HepG2 (cell line): ENCODE results near the gene IRF7. TPM values are rescaled to one million over a fixed set of nuclear protein-coding genes. Genes with fewer than 3 reads are reported as not detected.
A peak's percentile ranks its signal among the peaks of the same experiment; 100 is the strongest.

Source experiments
- FOXO1 ChIP-seq: sonication (generic); formaldehyde crosslinking; IDR thresholded peaks from 2 replicates; pipeline ENCODE4 v1.4.0; 2020; ENCODE audit warnings: missing genetic modification reagents
- FOXP4 ChIP-seq: sonication (generic); formaldehyde crosslinking; IDR thresholded peaks from 2 replicates; pipeline ENCODE4 v1.4.0; 2020; ENCODE audit warnings: missing genetic modification reagents
- HIVEP1 ChIP-seq: sonication (generic); formaldehyde crosslinking; IDR thresholded peaks from 2 replicates; pipeline ENCODE4 v1.4.0; 2020; ENCODE audit warnings: mild to moderate bottlenecking, missing genetic modification reagents
- PAXIP1 ChIP-seq: sonication (generic); formaldehyde crosslinking; conservative IDR thresholded peaks from 2 replicates; pipeline ENCODE4 v1.4.0; 2020; ENCODE audit warnings: mild to moderate bottlenecking, missing genetic modification reagents, moderate library complexity
- SAP130 ChIP-seq: IDR thresholded peaks from 2 replicates; pipeline ENCODE4 v1.6.1; 2016; ENCODE audit warnings: low read depth
- SKIL ChIP-seq: sonication (generic); formaldehyde crosslinking; IDR thresholded peaks from 2 replicates; pipeline ENCODE4 v1.8.0; 2022; ENCODE audit warnings: missing genetic modification reagents, mild to moderate bottlenecking, moderate library complexity, borderline replicate concordance
- XRCC5 ChIP-seq: fragments of 200-400 bp; formaldehyde crosslinking; optimal IDR thresholded peaks from 2 replicates; pipeline ENCODE3; 2017; ENCODE audit warnings: mild to moderate bottlenecking, low read length
- ZNF512 ChIP-seq: sonication (generic); formaldehyde crosslinking; IDR thresholded peaks from 2 replicates; pipeline ENCODE4 v1.4.0; 2020; ENCODE audit warnings: mild to moderate bottlenecking, missing genetic modification reagents
- ZSCAN5A ChIP-seq: sonication (generic); formaldehyde crosslinking; IDR thresholded peaks from 2 replicates; pipeline ENCODE4 v1.8.0; 2022; ENCODE audit warnings: mild to moderate bottlenecking, missing genetic modification reagents, borderline replicate concordance
- polyA plus RNA-seq, 8 experiments: library from polyadenylated mRNA; depleted of rRNA in 3 of 8; stranded (reverse) in 7 of 8; unstranded in 1 of 8; fragments of >200 nt; fragmentation: Illumina TruSeq in 4 of 8; extraction: Trizol in 4 of 8; gene quantifications; 2 replicates each; pipeline versions ENCODE4 v1.2.1 to v1.2.3, GENCODE V29; 2011 to 2016; ENCODE audit warnings: low read depth in 4 of 8, missing spikeins in 1 of 8, mixed read lengths in 1 of 8; ENCODE audit not compliant: insufficient read depth in 1 of 8
- total RNA-seq, 5 experiments: library from RNA; depleted of rRNA; stranded (reverse); fragments of >200 nt; fragmentation: Illumina TruSeq; extraction: Trizol; gene quantifications; 2 replicates each; pipeline ENCODE4 v1.2.3, GENCODE V29; 2016; ENCODE audit warnings: low read depth in 1 of 5

The IRF7 gene
- total and polyA plus RNA-seq, 2 of the 13 experiments (the other 11 are each of a cell fraction or from before 2014, with no cell fraction given): not detected

GRCh38 chr11:587978-588380 lies 27.8 kb downstream of the IRF7 start (continued):
- TF ChIP-seq FOXP4 (CRISPR knock-in tag) (peak; percentile 53; the same call in 1 of the 2 replicates), PAXIP1 (CRISPR knock-in tag) (peak; percentile 82), XRCC5 (peak; percentile 71), SAP130 (CRISPR knock-in tag) (peak; percentile 94), FOXO1 (no peak; the same call in 1 of the 2 replicates), ZNF512 (CRISPR knock-in tag) (no peak), ZSCAN5A (CRISPR knock-in tag) (no peak), SKIL (CRISPR knock-in tag) (peak; percentile 84; the same call in 1 of the 2 replicates), HIVEP1 (CRISPR knock-in tag) (0 out of 2 replicates have a peak, but pooled peaks have one; percentile 51)
